Measurements from ENCODE around the gene FAM241B.

- no peak for TF ChIP-seq CTCF (conservative IDR thresholded peaks at IDR 0.05; ENCODE audit: low read depth, low read length)
- TF ChIP-seq POLR2A (IDR thresholded peaks at IDR 0.05; ENCODE audit: low read depth, low read length), result no peak
Measured at GRCh38 chr10:69653561-69653960, 23.5 kb downstream of the FAM241B start.

All from IMR-90 (cell line).